Duodenal mucosa (tissue), 2 donors: ENCODE measurements around the gene CCDC116.

Experiments
- H3K27ac ChIP-seq: one replicate; pipeline ENCODE4 v1.7.0; 2013; ENCODE audit warnings: low read depth, low read length
- H3K27me3 ChIP-seq, 2 donors: one replicate each; pipeline ENCODE4 v1.7.0; 2013; ENCODE audit warnings: low read length in 2 of 2, control low read depth in 1 of 2; ENCODE audit not compliant: insufficient read depth in 2 of 2, control insufficient read depth in 1 of 2
- H3K36me3 ChIP-seq, 2 donors: one replicate each; pipeline ENCODE4 v1.7.0; 2013; ENCODE audit warnings: low read length in 2 of 2, control low read depth in 1 of 2; ENCODE audit not compliant: insufficient read depth in 2 of 2, control insufficient read depth in 1 of 2
- H3K4me1 ChIP-seq, 2 donors: one replicate each; pipeline ENCODE4 v1.7.0; 2013; ENCODE audit warnings: low read length in 2 of 2, control low read depth in 1 of 2; ENCODE audit not compliant: insufficient read depth in 2 of 2, control insufficient read depth in 1 of 2
- H3K4me3 ChIP-seq, 2 donors: one replicate each; pipeline ENCODE4 v1.7.0; 2013; ENCODE audit warnings: low read length in 2 of 2, low read depth in 1 of 2
- H3K9ac ChIP-seq, 2 donors: one replicate each; pipeline ENCODE4 v1.7.0; 2013; ENCODE audit warnings: low read length in 2 of 2, low read depth in 1 of 2
- H3K9me3 ChIP-seq, 2 donors: one replicate each; pipeline ENCODE4 v1.7.0; 2013; ENCODE audit warnings: low read length in 2 of 2, control low read depth in 1 of 2; ENCODE audit not compliant: control insufficient read depth in 1 of 2

CCDC116 gene

GRCh38 chr22:21652010-21652546 is 19.5 kb downstream of the CCDC116 start:
- Histone ChIP-seq H3K4me3 (peak overlapping the region; percentile 73 to 80), H3K9me3 (no peaks in the 10 kb centered on the region), H3K9ac (peak overlapping the region; percentile 50 to 60), H3K36me3 (peaks cover 0 to 13% of the 10 kb centered on the region in 2 donors), H3K27ac (no peak overlapping the region), H3K27me3 (no peaks in the 10 kb centered on the region), H3K4me1 (peaks cover 9 to 22% of the 10 kb centered on the region in 2 donors)

- Histone ChIP-seq H3K27ac (no peak overlapping the region), H3K4me3 (peak overlapping the region; percentile 73 to 80), H3K9ac (peak overlapping the region in 1 of 2 donors; percentile 60), H3K9me3 (no peaks in the 10 kb centered on the region), H3K4me1 (peaks cover 9 to 24% of the 10 kb centered on the region in 2 donors), H3K36me3 (peaks cover 0 to 10% of the 10 kb centered on the region in 2 donors), H3K27me3 (no peaks in the 10 kb centered on the region)
Observed at GRCh38 chr22:21652547-21653545, 20.3 kb downstream of the CCDC116 start.

GRCh38 chr22:21657020-21657359 is 24.4 kb downstream of the CCDC116 start:
- Histone ChIP-seq H3K4me3 (peak overlapping the region; percentile 65 to 74), H3K4me1 (peaks cover 0 to 19% of the 10 kb centered on the region in 2 donors), H3K9me3 (no peaks in the 10 kb centered on the region), H3K27ac (no peak overlapping the region), H3K36me3 (no peaks in the 10 kb centered on the region), H3K27me3 (no peaks in the 10 kb centered on the region), H3K9ac (no peak overlapping the region)

- H3K9me3 ChIP-seq: no peaks in the 10 kb centered on the region
- H3K9ac ChIP-seq: peak overlapping the region in 1 of 2 donors; percentile 57
- H3K4me1 ChIP-seq: peaks cover 0 to 15% of the 10 kb centered on the region in 2 donors
- H3K27me3 ChIP-seq: no peaks in the 10 kb centered on the region
- H3K36me3 ChIP-seq: no peaks in the 10 kb centered on the region
- peak overlapping the region; percentile 65 to 74 for H3K4me3 ChIP-seq
- no peak overlapping the region for H3K27ac ChIP-seq
Observed at GRCh38 chr22:21657360-21658032, 24.9 kb downstream of the CCDC116 start.

- Histone ChIP-seq H3K4me1 (peaks cover 0 to 10% of the 10 kb centered on the region in 2 donors), H3K9ac (no peak overlapping the region), H3K27ac (no peak overlapping the region), H3K9me3 (no peaks in the 10 kb centered on the region), H3K4me3 (no peak overlapping the region), H3K36me3 (no peaks in the 10 kb centered on the region), H3K27me3 (no peaks in the 10 kb centered on the region)
Observed at GRCh38 chr22:21659864-21660525, 27.4 kb downstream of the CCDC116 start.

- Histone ChIP-seq H3K27me3 (no peaks in the 10 kb centered on the region), H3K4me3 (no peak overlapping the region), H3K9ac (no peak overlapping the region)
Observed at GRCh38 chr22:21660904-21661303, 28.3 kb downstream of the CCDC116 start.

GRCh38 chr22:21661991-21662390 is 29.4 kb downstream of the CCDC116 start:
- Histone ChIP-seq H3K9me3 (no peaks in the 10 kb centered on the region), H3K9ac (no peak overlapping the region), H3K27me3 (no peaks in the 10 kb centered on the region), H3K4me1 (peaks cover 3 to 17% of the 10 kb centered on the region in 2 donors), H3K36me3 (no peaks in the 10 kb centered on the region), H3K4me3 (no peak overlapping the region), H3K27ac (no peak overlapping the region)

More at GRCh38 chr22:21660904-21661303, 28.3 kb downstream of the CCDC116 start:
- H3K4me1 ChIP-seq: peaks cover 0 to 16% of the 10 kb centered on the region in 2 donors
- no peak overlapping the region for H3K27ac ChIP-seq
- H3K9me3 ChIP-seq: no peaks in the 10 kb centered on the region
- H3K36me3 ChIP-seq: no peaks in the 10 kb centered on the region

- H3K27me3 ChIP-seq: no peaks in the 10 kb centered on the region
- no peak overlapping the region for H3K9ac ChIP-seq
- no peak overlapping the region for H3K27ac ChIP-seq
- no peaks in the 10 kb centered on the region for H3K36me3 ChIP-seq
- no peaks in the 10 kb centered on the region for H3K9me3 ChIP-seq
- H3K4me3 ChIP-seq: no peak overlapping the region
- peaks cover 7 to 9% of the 10 kb centered on the region in 2 donors for H3K4me1 ChIP-seq
Observed at GRCh38 chr22:21663738-21664137, 31.2 kb downstream of the CCDC116 start.

GRCh38 chr22:21665047-21665851 is 32.7 kb downstream of the CCDC116 start:
- Histone ChIP-seq H3K9me3 (no peaks in the 10 kb centered on the region), H3K4me3 (peak overlapping the region; percentile 80 to 93), H3K36me3 (peaks cover 0 to 3% of the 10 kb centered on the region in 2 donors), H3K9ac (peak overlapping the region; percentile 69 to 71), H3K27ac (peak overlapping the region; percentile 83), H3K27me3 (no peaks in the 10 kb centered on the region), H3K4me1 (peaks cover 7 to 9% of the 10 kb centered on the region in 2 donors)
